ENCODE results near the gene ATXN7L1. TPM values are rescaled to one million over a fixed set of nuclear protein-coding genes. Genes with fewer than 3 reads are reported as not detected.

The ATXN7L1 gene
- total and polyA plus RNA-seq, 2 of the 13 experiments (the other 11 are each of a cell fraction or from before 2014, with no cell fraction given): 4.1 to 7.8 TPM

DNA sequence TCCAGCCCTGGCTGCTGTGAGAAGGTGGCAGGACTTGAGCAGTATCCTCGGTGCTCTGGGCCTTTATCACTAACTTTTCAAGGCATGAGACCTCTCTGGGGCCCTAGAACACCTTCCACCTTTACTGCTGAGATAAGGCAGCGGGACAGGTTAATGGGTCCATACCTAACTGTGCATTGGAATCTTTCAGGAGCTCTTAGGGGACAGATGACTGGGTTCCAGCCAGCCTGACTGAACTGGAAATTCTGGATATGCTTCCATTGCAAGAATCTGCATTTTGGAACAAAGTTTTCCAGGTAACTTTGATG is 73.0 kb downstream of the ATXN7L1 start:
- no peak for ATAC-seq
- POLR2A ChIA-PET: no interaction called here
- H3K27ac ChIP-seq (ENCODE audit: extremely low read length, insufficient read depth, low read length): no peak overlapping the region
- FAIRE-seq: no peak
- in situ Hi-C loops (cut with HindIII; ENCODE audit: extremely low pct_ligation_motif_present, low pct_unique_long_range_greater_than_20kb): no loop called here
- H3K36me3 ChIP-seq (replicated peaks in 1 of 2; ENCODE audit: control insufficient read depth in 1 of 2, insufficient read depth in 2 of 2, low read length in 2 of 2): no peaks in the 10 kb centered on the region; a peak in 1 of 5 replicates
- H4K20me1 ChIP-seq (ENCODE audit: insufficient read depth, low read length): no peaks in the 10 kb centered on the region; the same call in 1 of the 2 replicates
- intact Hi-C loops (cut with micrococcal nuclease; ENCODE audit: unreplicated experiment): no loop called here
- BruUV-seq (replicated peaks): no TSS peak
- no peak for DNase-seq (ENCODE audit: low spot score)
- H3K9ac ChIP-seq (ENCODE audit: insufficient read depth, low read depth, low read length): no peak overlapping the region
- peaks cover 29% of the 10 kb centered on the region for H3K4me1 ChIP-seq (ENCODE audit: insufficient read depth, low read length)
- peak overlapping the region; percentile 48 for H3K4me2 ChIP-seq (ENCODE audit: low read depth, low read length)
- no peaks in the 10 kb centered on the region for H3K9me3 ChIP-seq (ENCODE audit: low read length)
- H3K27me3 ChIP-seq (ENCODE audit: control insufficient read depth in 1 of 2, insufficient read depth in 2 of 2, low read length in 2 of 2): no peaks in the 10 kb centered on the region; a peak in 1 of 5 replicates
- H3K4me3 ChIP-seq (replicated peaks in 1 of 3; ENCODE audit: insufficient read depth in 1 of 3, low read depth in 2 of 3, low read length in 3 of 3): peak overlapping the region in 1 of 3 experiments; percentile 21; a peak in 1 of 6 replicates
- H2AFZ ChIP-seq (ENCODE audit: low read length): no peak overlapping the region
- 70% methylated on average over 2 of the region's 2 CpGs for WGBS (ENCODE audit: low lambda C conversion rate)
- CTCF ChIA-PET (ENCODE audit: low intra/inter-chr PET ratio, low total read pairs): no interaction called here
- H3K79me2 ChIP-seq (ENCODE audit: insufficient read depth, low read length): no peaks in the 10 kb centered on the region
- TF ChIP-seq YEATS2 (CRISPR knock-in tag; IDR thresholded peaks at IDR 0.05; ENCODE audit: borderline replicate concordance) (no peak), TMF1 (CRISPR knock-in tag; IDR thresholded peaks at IDR 0.05; ENCODE audit: low read depth) (no peak), PHF5A (CRISPR knock-in tag; IDR thresholded peaks at IDR 0.05; ENCODE audit: low read depth, unreplicated experiment) (no peak)
- TF ChIP-seq, protein P1, sequence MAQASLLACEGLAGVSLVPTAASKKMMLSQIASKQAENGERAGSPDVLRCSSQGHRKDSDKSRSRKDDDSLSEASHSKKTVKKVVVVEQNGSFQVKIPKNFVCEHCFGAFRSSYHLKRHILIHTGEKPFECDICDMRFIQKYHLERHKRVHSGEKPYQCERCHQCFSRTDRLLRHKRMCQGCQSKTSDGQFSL (CRISPR knock-in tag; IDR thresholded peaks at IDR 0.05): no peak
- TF ChIP-seq, protein P2, sequence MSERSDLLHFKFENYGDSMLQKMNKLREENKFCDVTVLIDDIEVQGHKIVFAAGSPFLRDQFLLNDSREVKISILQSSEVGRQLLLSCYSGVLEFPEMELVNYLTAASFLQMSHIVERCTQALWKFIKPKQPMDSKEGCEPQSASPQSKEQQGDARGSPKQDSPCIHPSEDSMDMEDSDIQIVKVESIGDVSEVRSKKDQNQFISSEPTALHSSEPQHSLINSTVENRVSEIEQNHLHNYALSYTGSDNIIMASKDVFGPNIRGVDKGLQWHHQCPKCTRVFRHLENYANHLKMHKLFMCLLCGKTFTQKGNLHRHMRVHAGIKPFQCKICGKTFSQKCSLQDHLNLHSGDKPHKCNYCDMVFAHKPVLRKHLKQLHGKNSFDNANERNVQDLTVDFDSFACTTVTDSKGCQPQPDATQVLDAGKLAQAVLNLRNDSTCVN (CRISPR knock-in tag; IDR thresholded peaks at IDR 0.05; ENCODE audit: borderline replicate concordance): no peak

DNA sequence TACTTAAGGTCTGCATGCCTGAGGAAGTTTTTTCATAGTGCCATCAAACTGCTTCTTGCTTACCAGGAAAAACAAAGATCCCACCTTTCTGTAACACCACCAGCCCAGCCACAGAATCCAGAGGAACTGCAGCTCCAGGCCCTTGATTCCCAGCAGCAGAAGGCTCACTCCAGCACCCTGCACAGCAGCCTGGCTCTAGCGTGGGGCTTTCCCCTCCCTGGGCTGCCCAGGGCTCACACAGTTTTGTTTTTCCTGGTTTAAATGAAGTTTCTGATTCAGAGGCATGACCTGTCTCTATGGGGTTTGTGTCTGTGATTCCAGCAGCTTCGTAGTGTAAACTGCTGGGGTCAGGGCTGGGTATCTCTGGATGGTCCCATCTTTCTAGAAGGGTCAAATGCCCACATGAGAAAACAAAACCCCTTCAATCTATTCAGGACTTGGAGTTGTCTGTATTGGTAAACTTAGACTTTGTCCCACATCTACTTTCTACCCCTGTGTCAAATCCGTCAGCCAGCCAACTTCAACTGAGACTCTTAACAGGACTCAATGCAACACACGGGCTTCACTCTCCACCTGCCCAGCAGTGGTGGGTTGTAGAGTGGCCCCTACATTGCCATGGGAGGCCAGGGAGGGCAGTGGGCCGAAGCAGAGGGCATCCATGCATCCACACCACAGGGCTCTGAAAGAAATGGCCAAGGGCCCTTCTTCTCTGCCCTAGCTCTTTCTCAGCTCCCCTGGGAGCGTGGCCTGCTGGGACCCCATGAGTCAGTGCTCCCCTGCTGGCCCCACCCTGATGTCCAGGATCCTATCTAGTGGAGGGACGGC is 73.6 kb downstream of the ATXN7L1 start:
- BruUV-seq (replicated peaks): no TSS peak
- ChIA-PET POLR2A (no interaction called here), CTCF (ENCODE audit: low intra/inter-chr PET ratio, low total read pairs) (no interaction called here)
- Histone ChIP-seq H3K9me3 (ENCODE audit: low read length) (no peaks in the 10 kb centered on the region), H3K27ac (ENCODE audit: extremely low read length, insufficient read depth, low read length) (peak overlapping the region; percentile 55), H4K20me1 (ENCODE audit: insufficient read depth, low read length) (no peaks in the 10 kb centered on the region; the same call in 1 of the 2 replicates), H3K9ac (ENCODE audit: insufficient read depth, low read depth, low read length) (no peak overlapping the region; the same call in 1 of the 2 replicates), H2AFZ (ENCODE audit: low read length) (no peak overlapping the region), H3K79me2 (ENCODE audit: insufficient read depth, low read length) (no peaks in the 10 kb centered on the region), H3K36me3 (replicated peaks in 1 of 2; ENCODE audit: control insufficient read depth in 1 of 2, insufficient read depth in 2 of 2, low read length in 2 of 2) (no peaks in the 10 kb centered on the region; a peak in 1 of 5 replicates), H3K27me3 (ENCODE audit: control insufficient read depth in 1 of 2, insufficient read depth in 2 of 2, low read length in 2 of 2) (no peaks in the 10 kb centered on the region; a peak in 1 of 5 replicates), H3K4me3 (replicated peaks in 1 of 3; ENCODE audit: insufficient read depth in 1 of 3, low read depth in 2 of 3, low read length in 3 of 3) (peak overlapping the region in 1 of 3 experiments; percentile 21; a peak in 1 of 6 replicates), H3K4me1 (ENCODE audit: insufficient read depth, low read length) (peaks cover 29% of the 10 kb centered on the region), H3K4me2 (ENCODE audit: low read depth, low read length) (peak overlapping the region; percentile 48)
- in situ Hi-C loops (cut with HindIII; ENCODE audit: extremely low pct_ligation_motif_present, low pct_unique_long_range_greater_than_20kb): no loop called here
- DNase-seq (ENCODE audit: low spot score): peak; percentile 41
- intact Hi-C loops (cut with micrococcal nuclease; ENCODE audit: unreplicated experiment): no loop called here
- peak; percentile 86 for ATAC-seq
- WGBS (ENCODE audit: low lambda C conversion rate): 27% methylated on average over 6 of the region's 7 CpGs
- FAIRE-seq: peak; percentile 36
- peak; percentile 31; the same call in 1 of the 2 replicates for TF ChIP-seq ZNF263 (CRISPR knock-in tag; IDR thresholded peaks at IDR 0.05)
- TF ChIP-seq HNF4A (CRISPR knock-in tag; IDR thresholded peaks at IDR 0.05): peak; percentile 54
- TF ChIP-seq, protein P3, sequence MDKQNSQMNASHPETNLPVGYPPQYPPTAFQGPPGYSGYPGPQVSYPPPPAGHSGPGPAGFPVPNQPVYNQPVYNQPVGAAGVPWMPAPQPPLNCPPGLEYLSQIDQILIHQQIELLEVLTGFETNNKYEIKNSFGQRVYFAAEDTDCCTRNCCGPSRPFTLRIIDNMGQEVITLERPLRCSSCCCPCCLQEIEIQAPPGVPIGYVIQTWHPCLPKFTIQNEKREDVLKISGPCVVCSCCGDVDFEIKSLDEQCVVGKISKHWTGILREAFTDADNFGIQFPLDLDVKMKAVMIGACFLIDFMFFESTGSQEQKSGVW (CRISPR knock-in tag; IDR thresholded peaks at IDR 0.05; ENCODE audit: borderline replicate concordance): 0 out of 2 replicates have a peak, but pooled peaks have one; percentile 35
- TF ChIP-seq TBX2 (CRISPR knock-in tag; IDR thresholded peaks at IDR 0.05; ENCODE audit: borderline replicate concordance): no peak
- TF ChIP-seq KLF6 (CRISPR knock-in tag; IDR thresholded peaks at IDR 0.05): peak; percentile 28; the same call in 1 of the 2 replicates
- no peak for TF ChIP-seq ZC3H4 (CRISPR knock-in tag; IDR thresholded peaks at IDR 0.05; ENCODE audit: borderline replicate concordance)
- 0 out of 2 replicates have a peak, but pooled peaks have one; percentile 22 for TF ChIP-seq HDAC1 (CRISPR knock-in tag; IDR thresholded peaks at IDR 0.05)
- TF ChIP-seq ZSCAN29 (CRISPR knock-in tag; conservative IDR thresholded peaks at IDR 0.05): 0 out of 2 replicates have a peak, but pooled peaks have one; percentile 20
- 0 out of 2 replicates have a peak, but pooled peaks have one; percentile 28 for TF ChIP-seq RARA (CRISPR knock-in tag; IDR thresholded peaks at IDR 0.05)
- no peak for TF ChIP-seq FOXP1 (IDR thresholded peaks at IDR 0.05)
- peak; percentile 17; the same call in 1 of the 2 replicates for TF ChIP-seq FOXP1 (CRISPR knock-in tag; IDR thresholded peaks at IDR 0.05)
